ENCODE measurements around the gene RNPC3. TPM values are rescaled to one million over a fixed set of nuclear protein-coding genes. Genes with fewer than 3 reads are reported as not detected.

Gene RNPC3
- polyA plus RNA-seq, 1 donor, result 54.3 TPM

GRCh38 chr1:103516283-103516682, 9.2 kb upstream of the RNPC3 start:
- DNase-seq, result no peak
- Histone ChIP-seq H3K27ac (ENCODE audit: low read length) (no peak overlapping the region), H3K27me3 (ENCODE audit: control insufficient read depth, insufficient read depth, low read length) (no peaks in the 10 kb centered on the region), H3K4me1 (ENCODE audit: control insufficient read depth, insufficient read depth, low read length) (no peaks in the 10 kb centered on the region), H3K9me3 (ENCODE audit: control insufficient read depth, low read depth, low read length) (peaks cover 3% of the 10 kb centered on the region), H3K36me3 (ENCODE audit: control insufficient read depth, insufficient read depth, low read length) (no peaks in the 10 kb centered on the region), H3K4me3 (ENCODE audit: low read length) (no peak overlapping the region)
- 53% methylated on average over 2 of the region's 2 CpGs for WGBS (ENCODE audit: insufficient coverage, low lambda C conversion rate)

GRCh38 chr1:103516693-103517092, 8.8 kb upstream of the RNPC3 start:
- no peak overlapping the region for H3K4me3 ChIP-seq (ENCODE audit: low read length)
- H3K4me1 ChIP-seq (ENCODE audit: control insufficient read depth, insufficient read depth, low read length), result no peaks in the 10 kb centered on the region
- H3K9me3 ChIP-seq (ENCODE audit: control insufficient read depth, low read depth, low read length), result peaks cover 3% of the 10 kb centered on the region
- no peak for DNase-seq
- H3K27me3 ChIP-seq (ENCODE audit: control insufficient read depth, insufficient read depth, low read length), result no peaks in the 10 kb centered on the region
- H3K36me3 ChIP-seq (ENCODE audit: control insufficient read depth, insufficient read depth, low read length), result no peaks in the 10 kb centered on the region
- no peak overlapping the region for H3K27ac ChIP-seq (ENCODE audit: low read length)

GRCh38 chr1:103517380-103518047, 8.0 kb upstream of the RNPC3 start:
- WGBS (ENCODE audit: insufficient coverage, low lambda C conversion rate), result 100% methylated on average over 1 of the region's 2 CpGs
- Histone ChIP-seq H3K4me1 (ENCODE audit: control insufficient read depth, insufficient read depth, low read length) (peaks cover 1% of the 10 kb centered on the region), H3K4me3 (ENCODE audit: low read length) (no peak overlapping the region), H3K36me3 (ENCODE audit: control insufficient read depth, insufficient read depth, low read length) (no peaks in the 10 kb centered on the region), H3K9me3 (ENCODE audit: control insufficient read depth, low read depth, low read length) (no peaks in the 10 kb centered on the region), H3K27ac (ENCODE audit: low read length) (no peak overlapping the region), H3K27me3 (ENCODE audit: control insufficient read depth, insufficient read depth, low read length) (no peaks in the 10 kb centered on the region)
- no peak for DNase-seq

GRCh38 chr1:103520822-103521221, 4.7 kb upstream of the RNPC3 start:
- H3K27ac ChIP-seq (ENCODE audit: low read length), result no peak overlapping the region
- no peaks in the 10 kb centered on the region for H3K9me3 ChIP-seq (ENCODE audit: control insufficient read depth, low read depth, low read length)

GRCh38 chr1:103523346-103523745, 2.2 kb upstream of the RNPC3 start:
- H3K27ac ChIP-seq (ENCODE audit: low read length), result no peak overlapping the region
- no peaks in the 10 kb centered on the region for H3K9me3 ChIP-seq (ENCODE audit: control insufficient read depth, low read depth, low read length)
- no peaks in the 10 kb centered on the region for H3K36me3 ChIP-seq (ENCODE audit: control insufficient read depth, insufficient read depth, low read length)
- no CpG with 5 or more reads among the region's 3 CpGs for WGBS (ENCODE audit: insufficient coverage, low lambda C conversion rate)
- no peak for DNase-seq
- peaks cover 21% of the 10 kb centered on the region for H3K4me1 ChIP-seq (ENCODE audit: control insufficient read depth, insufficient read depth, low read length)
- H3K27me3 ChIP-seq (ENCODE audit: control insufficient read depth, insufficient read depth, low read length), result no peaks in the 10 kb centered on the region
- no peak overlapping the region for H3K4me3 ChIP-seq (ENCODE audit: low read length)

More at GRCh38 chr1:103520822-103521221, 4.7 kb upstream of the RNPC3 start:
- Histone ChIP-seq H3K4me1 (ENCODE audit: control insufficient read depth, insufficient read depth, low read length) (peaks cover 16% of the 10 kb centered on the region), H3K4me3 (ENCODE audit: low read length) (no peak overlapping the region), H3K36me3 (ENCODE audit: control insufficient read depth, insufficient read depth, low read length) (no peaks in the 10 kb centered on the region), H3K27me3 (ENCODE audit: control insufficient read depth, insufficient read depth, low read length) (no peaks in the 10 kb centered on the region)
- DNase-seq, result no peak

GRCh38 chr1:103525114-103525606, 339 bp upstream of the RNPC3 start:
- Histone ChIP-seq H3K9me3 (ENCODE audit: control insufficient read depth, low read depth, low read length) (no peaks in the 10 kb centered on the region), H3K36me3 (ENCODE audit: control insufficient read depth, insufficient read depth, low read length) (peaks cover 6% of the 10 kb centered on the region), H3K4me1 (ENCODE audit: control insufficient read depth, insufficient read depth, low read length) (peaks cover 21% of the 10 kb centered on the region), H3K27me3 (ENCODE audit: control insufficient read depth, insufficient read depth, low read length) (no peaks in the 10 kb centered on the region), H3K4me3 (ENCODE audit: low read length) (peak overlapping the region; percentile 14), H3K27ac (ENCODE audit: low read length) (no peak overlapping the region)
- DNase-seq, result peak; percentile 44 to 76
- WGBS (ENCODE audit: insufficient coverage, low lambda C conversion rate), result no CpG with 5 or more reads among the region's 34 CpGs

GRCh38 chr1:103527331-103527730, 1.8 kb downstream of the RNPC3 start:
- H3K27ac ChIP-seq (ENCODE audit: low read length), result no peak overlapping the region
- WGBS (ENCODE audit: insufficient coverage, low lambda C conversion rate), result 17% methylated on average over 1 of the region's 2 CpGs

GRCh38 chr1:103529746-103530145, 4.2 kb downstream of the RNPC3 start:
- no peaks in the 10 kb centered on the region for H3K9me3 ChIP-seq (ENCODE audit: control insufficient read depth, low read depth, low read length)
- H3K27ac ChIP-seq (ENCODE audit: low read length), result no peak overlapping the region
- DNase-seq, result no peak
- peaks cover 9% of the 10 kb centered on the region for H3K36me3 ChIP-seq (ENCODE audit: control insufficient read depth, insufficient read depth, low read length)
- peaks cover 9% of the 10 kb centered on the region for H3K4me1 ChIP-seq (ENCODE audit: control insufficient read depth, insufficient read depth, low read length)
- no peaks in the 10 kb centered on the region for H3K27me3 ChIP-seq (ENCODE audit: control insufficient read depth, insufficient read depth, low read length)
- no CpG with 5 or more reads among the region's 8 CpGs for WGBS (ENCODE audit: insufficient coverage, low lambda C conversion rate)
- H3K4me3 ChIP-seq (ENCODE audit: low read length), result no peak overlapping the region

More at GRCh38 chr1:103527331-103527730, 1.8 kb downstream of the RNPC3 start:
- no peak for DNase-seq
- Histone ChIP-seq H3K27me3 (ENCODE audit: control insufficient read depth, insufficient read depth, low read length) (no peaks in the 10 kb centered on the region), H3K36me3 (ENCODE audit: control insufficient read depth, insufficient read depth, low read length) (peaks cover 9% of the 10 kb centered on the region), H3K4me3 (ENCODE audit: low read length) (peak overlapping the region; percentile 85), H3K4me1 (ENCODE audit: control insufficient read depth, insufficient read depth, low read length) (peaks cover 21% of the 10 kb centered on the region), H3K9me3 (ENCODE audit: control insufficient read depth, low read depth, low read length) (no peaks in the 10 kb centered on the region)

GRCh38 chr1:103538226-103538625, 12.7 kb downstream of the RNPC3 start:
- Histone ChIP-seq H3K4me3 (ENCODE audit: low read length) (no peak overlapping the region), H3K36me3 (ENCODE audit: control insufficient read depth, insufficient read depth, low read length) (peaks cover 39% of the 10 kb centered on the region), H3K27ac (ENCODE audit: low read length) (no peak overlapping the region), H3K9me3 (ENCODE audit: control insufficient read depth, low read depth, low read length) (no peaks in the 10 kb centered on the region), H3K4me1 (ENCODE audit: control insufficient read depth, insufficient read depth, low read length) (no peaks in the 10 kb centered on the region), H3K27me3 (ENCODE audit: control insufficient read depth, insufficient read depth, low read length) (no peaks in the 10 kb centered on the region)
- WGBS (ENCODE audit: insufficient coverage, low lambda C conversion rate), result no CpG with 5 or more reads among the region's 2 CpGs
- no peak for DNase-seq

- DNase-seq, result no peak
- Histone ChIP-seq H3K4me3 (ENCODE audit: low read length) (no peak overlapping the region), H3K27me3 (ENCODE audit: control insufficient read depth, insufficient read depth, low read length) (no peaks in the 10 kb centered on the region), H3K36me3 (ENCODE audit: control insufficient read depth, insufficient read depth, low read length) (peaks cover 47% of the 10 kb centered on the region), H3K4me1 (ENCODE audit: control insufficient read depth, insufficient read depth, low read length) (no peaks in the 10 kb centered on the region), H3K9me3 (ENCODE audit: control insufficient read depth, low read depth, low read length) (no peaks in the 10 kb centered on the region), H3K27ac (ENCODE audit: low read length) (no peak overlapping the region)
- 100% methylated on average over 3 of the region's 3 CpGs for WGBS (ENCODE audit: insufficient coverage, low lambda C conversion rate)
Measured at GRCh38 chr1:103541431-103541830, 15.9 kb downstream of the RNPC3 start.

GRCh38 chr1:103546496-103546895, 21.0 kb downstream of the RNPC3 start:
- no peak for DNase-seq
- H3K36me3 ChIP-seq (ENCODE audit: control insufficient read depth, insufficient read depth, low read length), result peaks cover 41% of the 10 kb centered on the region
- H3K27ac ChIP-seq (ENCODE audit: low read length), result no peak overlapping the region
- WGBS (ENCODE audit: insufficient coverage, low lambda C conversion rate), result no CpG with 5 or more reads among the region's 1 CpG
- H3K4me3 ChIP-seq (ENCODE audit: low read length), result no peak overlapping the region
- H3K4me1 ChIP-seq (ENCODE audit: control insufficient read depth, insufficient read depth, low read length), result no peaks in the 10 kb centered on the region
- H3K9me3 ChIP-seq (ENCODE audit: control insufficient read depth, low read depth, low read length), result no peaks in the 10 kb centered on the region
- no peaks in the 10 kb centered on the region for H3K27me3 ChIP-seq (ENCODE audit: control insufficient read depth, insufficient read depth, low read length)
